H9 (cell line): ENCODE measurements around the gene GPR15LG. TPM values are rescaled to one million over a fixed set of nuclear protein-coding genes. Genes with fewer than 3 reads are reported as not detected.

ENCODE experiments used
- DNase-seq: peaks from one replicate; pipeline ENCODE4 v3.0.0-alpha.2; 2017
- H2AFZ ChIP-seq: one replicate; pipeline ENCODE4 v1.6.1; 2013; ENCODE audit warnings: mild to moderate bottlenecking, low read length, control low read depth, moderate library complexity
- H2AK5ac ChIP-seq: 2 replicates; pipeline ENCODE4 v1.6.1; 2013; ENCODE audit warnings: low read length, control low read depth, mixed read lengths; ENCODE audit not compliant: insufficient read length
- H2BK120ac ChIP-seq: one replicate; pipeline ENCODE4 v1.6.1; 2013; ENCODE audit warnings: low read depth, mild to moderate bottlenecking, low read length, control low read depth, inconsistent platforms; ENCODE audit not compliant: poor library complexity, severe bottlenecking
- H2BK12ac ChIP-seq: 2 replicates; pipeline ENCODE4 v1.6.1; 2013; ENCODE audit warnings: low read length, control low read depth, mixed read lengths, low read depth; ENCODE audit not compliant: insufficient read length
- H2BK15ac ChIP-seq: 2 replicates; pipeline ENCODE4 v1.6.1; 2013; ENCODE audit warnings: low read depth, low read length, control low read depth
- H2BK20ac ChIP-seq: one replicate; pipeline ENCODE4 v1.6.1; 2013; ENCODE audit warnings: low read depth, mild to moderate bottlenecking, low read length, control low read depth, inconsistent platforms; ENCODE audit not compliant: poor library complexity, severe bottlenecking
- H2BK5ac ChIP-seq: 2 replicates; pipeline ENCODE4 v1.6.1; 2013; ENCODE audit warnings: low read length, control low read depth, mixed read lengths; ENCODE audit not compliant: insufficient read length
- H3K14ac ChIP-seq: 2 replicates; pipeline ENCODE4 v1.6.1; 2013; ENCODE audit warnings: low read length, control low read depth; ENCODE audit not compliant: insufficient read depth
- H3K18ac ChIP-seq: 2 replicates; pipeline ENCODE4 v1.6.1; 2013; ENCODE audit warnings: low read depth, mild to moderate bottlenecking, mixed read lengths, low read length, control low read depth; ENCODE audit not compliant: insufficient read length
- H3K23ac ChIP-seq: 2 replicates; pipeline ENCODE4 v1.6.1; 2013; ENCODE audit warnings: low read length, control low read depth, mixed read lengths, low read depth; ENCODE audit not compliant: insufficient read length
- H3K23me2 ChIP-seq: 2 replicates; pipeline ENCODE4 v1.6.1; 2013; ENCODE audit warnings: low read depth, mild to moderate bottlenecking, mixed read lengths, low read length, control low read depth; ENCODE audit not compliant: insufficient read length, poor library complexity, severe bottlenecking
- H3K27ac ChIP-seq: 2 replicates; pipeline ENCODE4 v1.5.1; 2013; ENCODE audit warnings: low read length, control low read depth, mixed read lengths, low read depth; ENCODE audit not compliant: insufficient read length
- H3K27me3 ChIP-seq: 2 replicates; pipeline ENCODE4 v1.6.1; 2013; ENCODE audit warnings: low read length, control low read depth, inconsistent platforms; ENCODE audit not compliant: insufficient read depth
- H3K4ac ChIP-seq: 2 replicates; pipeline ENCODE4 v1.6.1; 2013; ENCODE audit warnings: low read depth, mild to moderate bottlenecking, control low read depth, inconsistent platforms, low read length, moderate library complexity
- H3K4me1 ChIP-seq: 2 replicates; pipeline ENCODE4 v1.6.1; 2013; ENCODE audit warnings: low read length, control low read depth, inconsistent platforms; ENCODE audit not compliant: insufficient read depth
- H3K4me2 ChIP-seq: 2 replicates; pipeline ENCODE4 v1.6.1; 2013; ENCODE audit warnings: low read length, control low read depth, mixed read lengths; ENCODE audit not compliant: insufficient read length, insufficient read depth
- H3K56ac ChIP-seq: 2 replicates; pipeline ENCODE4 v1.6.1; 2013; ENCODE audit warnings: low read depth, mild to moderate bottlenecking, mixed read lengths, low read length, control low read depth; ENCODE audit not compliant: insufficient read length
- H3K79me1 ChIP-seq: 2 replicates; pipeline ENCODE4 v1.6.1; 2013; ENCODE audit warnings: low read depth, mild to moderate bottlenecking, moderate library complexity, low read length, control low read depth, inconsistent platforms; ENCODE audit not compliant: insufficient read depth, poor library complexity, severe bottlenecking
- H3K79me2 ChIP-seq: 2 replicates; pipeline ENCODE4 v1.6.1; 2013; ENCODE audit warnings: low read length, control low read depth, inconsistent platforms; ENCODE audit not compliant: insufficient read depth
- H3K9ac ChIP-seq: 2 replicates; pipeline ENCODE4 v1.6.1; 2013; ENCODE audit warnings: low read length, control low read depth, mixed read lengths; ENCODE audit not compliant: insufficient read length; ENCODE audit errors: extremely low read depth
- H3K9me3 ChIP-seq: one replicate; pipeline ENCODE4 v1.6.1; 2013; ENCODE audit warnings: low read depth, low read length, inconsistent platforms; ENCODE audit not compliant: control insufficient read depth
- H3T11ph ChIP-seq: one replicate; pipeline ENCODE4 v1.6.1; 2013; ENCODE audit warnings: mild to moderate bottlenecking, low read length, control low read depth, inconsistent platforms
- H4K20me1 ChIP-seq: one replicate; pipeline ENCODE4 v1.6.1; 2013; ENCODE audit not compliant: control insufficient read depth, insufficient read length, insufficient read depth
- H4K5ac ChIP-seq: 2 replicates; pipeline ENCODE4 v1.6.1; 2013; ENCODE audit warnings: low read depth, mild to moderate bottlenecking, mixed read lengths, low read length, control low read depth; ENCODE audit not compliant: insufficient read length
- H4K8ac ChIP-seq: replicated peaks from 2 replicates; pipeline ENCODE4 v1.6.1; 2013; ENCODE audit warnings: low read length, control low read depth, mixed read lengths, low read depth; ENCODE audit not compliant: insufficient read length
- H4K91ac ChIP-seq: 2 replicates; pipeline ENCODE4 v1.6.1; 2013; ENCODE audit warnings: low read depth, mild to moderate bottlenecking, moderate library complexity, mixed read lengths, low read length, control low read depth; ENCODE audit not compliant: insufficient read length
- H3K27ac Mint-ChIP-seq, 3 experiments: 2 replicates in 2 of 3; 3 replicates in 1 of 3; pipeline ENCODE4 v1.8.0; 2020 to 2021; ENCODE audit warnings: mixed read lengths in 3 of 3, mild to moderate bottlenecking in 1 of 3, moderate library complexity in 1 of 3
- H3K27me3 Mint-ChIP-seq: 2 replicates; pipeline ENCODE4 v1.8.0; 2021; ENCODE audit warnings: low read depth, mild to moderate bottlenecking, moderate library complexity, mixed read lengths
- H3K36me3 Mint-ChIP-seq, 3 experiments: 2 replicates in 2 of 3; 3 replicates in 1 of 3; pipeline ENCODE4 v1.8.0; 2020 to 2021; ENCODE audit warnings: low read depth in 3 of 3, mixed read lengths in 3 of 3; ENCODE audit not compliant: insufficient read depth in 1 of 3
- H3K4me1 Mint-ChIP-seq, 2 experiments: 2 replicates each; pipeline ENCODE4 v1.8.0; 2020; ENCODE audit warnings: mixed read lengths in 2 of 2
- H3K4me3 Mint-ChIP-seq, 2 experiments: 2 replicates in 1 of 2; 3 replicates in 1 of 2; pipeline ENCODE4 v1.8.0; 2020 to 2021; ENCODE audit warnings: mild to moderate bottlenecking in 2 of 2, mixed read lengths in 2 of 2, moderate library complexity in 1 of 2
- H3K9me3 Mint-ChIP-seq, 2 experiments: 2 replicates in 1 of 2; 3 replicates in 1 of 2; pipeline ENCODE4 v1.8.0; 2020; ENCODE audit warnings: mild to moderate bottlenecking in 2 of 2, mixed read lengths in 2 of 2, moderate library complexity in 1 of 2
- CTCF ChIP-seq: fragments of 200-600 bp; sonication (generic); conservative IDR thresholded peaks from 3 replicates; pipeline ENCODE4 v1.8.0; 2021; ENCODE audit warnings: antibody characterized with exemption, mild to moderate bottlenecking
- WGBS: extraction: QIAGEN DNeasy Blood & Tissue Kit; methylation state at CpG from one replicate; pipeline ENCODE4 v1.1.7; 2013; ENCODE audit warnings: missing lambda C conversion rate, low lambda C conversion rate, mixed read lengths; ENCODE audit not compliant: insufficient read length; ENCODE audit errors: extremely low coverage; 5-methylcytosine and 5-hydroxymethylcytosine counted together
- total RNA-seq: library from RNA; stranded (reverse); gene quantifications from 2 replicates; pipeline ENCODE4 v1.2.1, GENCODE V29; 2021

The GPR15LG gene
- total RNA-seq, 1 experiment from 2014 or later: not detected

GRCh38 chr10:84195044-84195830, 21.6 kb downstream of the GPR15LG start:
- Histone ChIP-seq H3K79me1 (no peaks in the 10 kb centered on the region), H3K14ac (no peak overlapping the region), H3K18ac (no peak overlapping the region), H2BK5ac (no peak overlapping the region), H3K23me2 (peaks cover 12% of the 10 kb centered on the region), H3K56ac (no peak overlapping the region), H2AK5ac (no peak overlapping the region), H4K91ac (no peak overlapping the region), H3K23ac (no peak overlapping the region), H3K4ac (no peak overlapping the region), H2BK15ac (no peak overlapping the region; the same call in 1 of the 2 replicates), H3K9me3 (no peaks in the 10 kb centered on the region), H3T11ph (no peak overlapping the region), H3K9ac (peak overlapping the region; percentile 46), H3K79me2 (no peaks in the 10 kb centered on the region), H4K5ac (no peak overlapping the region), H3K27me3 (peaks cover 17% of the 10 kb centered on the region), H3K4me1 (no peaks in the 10 kb centered on the region; the same call in 1 of the 2 replicates), H2BK120ac (no peak overlapping the region), H3K4me2 (peak overlapping the region; percentile 75), H4K8ac (no peak overlapping the region), H4K20me1 (no peaks in the 10 kb centered on the region), H2AFZ (no peak overlapping the region), H2BK20ac (no peak overlapping the region), H2BK12ac (no peak overlapping the region), H3K27ac (no peak overlapping the region)
- WGBS: no CpG with 5 or more reads among the region's 43 CpGs
- no peak overlapping the region for H3K27ac Mint-ChIP-seq
- no peak for DNase-seq
- H3K27me3 Mint-ChIP-seq: peaks cover 64% of the 10 kb centered on the region
- peaks cover 0 to 2% (median 0%) of the 10 kb centered on the region in 3 experiments; a peak in 3 of 7 replicates for H3K36me3 Mint-ChIP-seq
- H3K4me3 Mint-ChIP-seq: peak overlapping the region; percentile 64 to 82
- TF ChIP-seq CTCF: no peak
- no peaks in the 10 kb centered on the region for H3K9me3 Mint-ChIP-seq
- H3K4me1 Mint-ChIP-seq: peaks cover 7 to 9% of the 10 kb centered on the region in 2 experiments
